HG03175 (cell line): ENCODE data around the gene BTN2A1.
"Not testable (repeated sequence)": the region's sequence is repeated elsewhere in the genome, so short reads cannot be mapped to it uniquely, and the experiment has no call there.

Experiments used
- ATAC-seq: cut with Tn5 transposase; IDR thresholded peaks from one replicate; pipeline ENCODE4 v1.9.1; 2021; ENCODE audit warnings: mild to moderate bottlenecking, moderate library complexity; ENCODE audit not compliant: unreplicated experiment

Gene BTN2A1

GRCh38 chr6:26489996-26490964 lies 32.5 kb downstream of the BTN2A1 start:
- no peak for ATAC-seq

DNA sequence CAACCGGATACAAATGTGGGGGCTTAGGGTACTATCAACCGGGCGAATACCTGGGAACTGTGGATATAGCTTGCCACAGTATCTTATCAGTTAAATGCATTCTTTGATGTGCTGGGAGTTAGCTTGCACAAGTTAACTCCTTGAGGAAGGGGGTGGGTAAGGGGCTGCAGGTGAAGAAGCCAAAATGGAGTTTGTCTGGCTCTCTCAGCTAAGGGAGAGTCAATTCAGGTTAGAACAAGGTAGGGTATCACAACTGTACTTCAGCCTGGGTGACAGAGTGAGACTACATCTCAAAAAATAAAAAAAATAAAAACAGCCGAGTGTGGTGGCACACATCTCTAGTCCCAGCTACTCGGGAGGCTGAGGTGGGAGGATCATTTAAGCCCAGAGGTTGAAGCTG lies 33.8 kb downstream of the BTN2A1 start:
- no peak for ATAC-seq

- peak; percentile 61 for ATAC-seq
Observed at GRCh38 chr6:26493258-26493657, 35.5 kb downstream of the BTN2A1 start.

- ATAC-seq: no peak
Observed at GRCh38 chr6:26494117-26494516, 36.4 kb downstream of the BTN2A1 start.

- no peak for ATAC-seq
Observed at GRCh38 chr6:26495281-26495680, 37.5 kb downstream of the BTN2A1 start.

GRCh38 chr6:26497610-26498009 lies 39.9 kb downstream of the BTN2A1 start:
- ATAC-seq: no peak

GRCh38 chr6:26500102-26500501 lies 42.3 kb downstream of the BTN2A1 start, which contains the start of gene BTN1A1:
Gene BTN1A1, plus strand, starts transcription at chr6:26500303. Its CDS starts 984 bp downstream, at chr6:26501287.
- ATAC-seq: no peak

DNA sequence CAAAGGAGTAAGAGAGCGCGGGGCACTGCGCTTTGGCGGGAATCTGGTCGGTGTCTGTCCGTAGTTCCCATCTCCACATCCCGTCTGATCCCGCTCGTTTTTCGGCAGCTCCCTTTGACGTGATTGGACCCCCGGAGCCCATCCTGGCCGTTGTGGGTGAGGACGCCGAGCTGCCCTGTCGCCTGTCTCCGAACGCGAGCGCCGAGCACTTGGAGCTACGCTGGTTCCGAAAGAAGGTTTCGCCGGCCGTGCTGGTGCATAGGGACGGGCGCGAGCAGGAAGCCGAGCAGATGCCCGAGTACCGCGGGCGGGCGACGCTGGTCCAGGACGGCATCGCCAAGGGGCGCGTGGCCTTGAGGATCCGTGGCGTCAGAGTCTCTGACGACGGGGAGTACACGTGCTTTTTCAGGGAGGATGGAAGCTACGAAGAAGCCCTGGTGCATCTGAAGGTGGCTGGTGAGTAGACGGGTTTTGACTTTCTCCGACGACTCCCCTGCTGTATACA lies 43.8 kb downstream of the BTN2A1 start:
- ATAC-seq: no peak

GRCh38 chr6:26502165-26502564 lies 44.4 kb downstream of the BTN2A1 start:
- peak; percentile 66 for ATAC-seq

DNA sequence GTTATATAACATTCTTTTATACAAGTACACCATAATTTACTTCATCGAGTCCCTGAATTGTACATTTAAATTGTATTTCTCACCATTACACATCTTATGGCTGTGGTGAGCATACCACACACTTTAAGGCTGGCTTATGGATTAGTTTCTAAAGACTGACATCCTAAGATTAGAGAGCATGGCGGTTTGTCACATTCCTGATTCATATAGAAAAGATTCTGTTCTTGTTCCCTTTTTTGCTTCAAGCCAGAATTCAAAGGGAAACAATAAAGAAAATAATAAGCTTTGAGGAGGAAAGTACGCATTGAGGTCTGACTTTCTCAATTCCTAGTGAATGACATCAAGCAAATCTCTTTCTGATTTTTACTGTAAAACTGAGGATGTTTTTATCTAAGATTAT lies 44.9 kb downstream of the BTN2A1 start:
- no peak for ATAC-seq

DNA sequence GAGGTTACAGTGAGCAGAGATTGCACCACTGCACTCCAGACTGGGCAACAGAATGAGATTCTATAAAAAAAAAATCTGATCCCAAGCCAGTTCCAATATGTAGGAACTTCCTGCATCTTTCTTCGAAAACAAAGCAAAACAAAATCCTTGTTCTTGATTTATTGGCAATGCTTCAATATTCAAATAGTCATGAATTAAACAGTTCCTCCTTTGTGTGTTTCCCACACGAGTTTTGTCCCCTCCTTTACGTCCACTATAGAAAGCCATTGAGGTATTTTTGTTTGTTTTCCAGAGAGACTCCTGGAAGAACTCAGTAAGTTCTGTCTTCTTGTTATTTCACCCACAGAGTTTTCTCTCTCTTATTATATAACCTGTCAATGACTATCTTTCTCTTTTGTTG lies 49.9 kb downstream of the BTN2A1 start:
- ATAC-seq: no peak

GRCh38 chr6:26511033-26511432 lies 53.3 kb downstream of the BTN2A1 start:
- not testable (repeated sequence) for ATAC-seq

- no peak for ATAC-seq
Observed at GRCh38 chr6:26514984-26515383, 57.2 kb downstream of the BTN2A1 start.

DNA sequence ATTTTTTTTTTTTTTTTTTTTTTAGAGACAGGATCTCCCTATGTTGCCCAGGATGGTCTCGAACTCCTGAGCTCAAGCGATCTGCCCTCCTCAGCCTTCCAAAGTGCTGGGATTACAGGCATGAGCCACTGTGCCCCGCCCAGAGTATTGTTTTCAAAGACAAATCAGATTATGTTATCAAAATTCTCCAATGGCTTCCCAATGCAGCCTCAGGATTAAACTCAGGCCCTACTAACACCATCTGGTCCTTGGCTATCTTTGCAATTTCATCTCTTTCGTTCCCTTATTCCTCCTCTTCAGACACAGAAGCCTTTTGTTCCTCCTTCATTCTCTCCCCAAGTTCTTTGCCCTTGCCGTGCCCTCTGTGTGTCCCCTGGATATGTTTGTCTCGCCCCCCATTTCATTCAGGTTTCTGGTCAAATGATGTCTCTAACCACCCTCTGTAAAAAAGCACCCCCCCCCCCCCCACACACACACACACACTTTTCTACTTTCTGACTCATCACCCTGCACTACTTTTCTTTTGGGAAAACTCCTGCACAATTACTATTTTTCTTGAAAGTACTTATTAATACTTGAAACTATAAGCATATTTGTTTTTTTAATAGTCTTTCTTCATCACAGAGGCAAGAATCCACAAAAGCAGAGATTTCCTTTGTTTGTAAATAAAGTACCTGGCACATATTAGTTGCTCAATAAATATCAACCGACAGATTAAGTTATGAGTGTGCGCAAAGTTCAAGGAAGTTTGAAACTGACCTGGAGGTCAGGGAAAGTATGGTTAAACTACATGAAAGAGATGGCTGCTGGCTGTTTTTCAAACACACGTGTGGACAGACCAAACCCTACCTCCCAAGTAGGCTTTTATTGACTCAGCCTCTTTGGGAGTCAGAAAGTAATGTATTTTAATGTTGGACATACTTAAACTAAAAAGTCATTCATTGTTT lies 59.0 kb downstream of the BTN2A1 start:
- no peak for ATAC-seq
